K562 (cell line): ENCODE results near the gene NCOA1. TPM values are rescaled to one million over a fixed set of nuclear protein-coding genes. Genes with fewer than 3 reads are reported as not detected.

Experiments used
- ATAC-seq: fragments of 200-7000 bp; cut with Tn5 transposase; 3 replicates; pipeline ENCODE4 v1.9.1; 2020; ENCODE audit warnings: moderate library complexity
- BruUV-seq: library from RNA; stranded (reverse); fragments of 400-500 nt; replicated peaks from 2 replicates; lab custom pipeline; 2021; lab: Mats Ljungman, UMichigan
- CTCF ChIA-PET: fragments of 300-600 bp; formaldehyde crosslinking; extraction: SDS; loops from one replicate; lab custom pipeline; 2021; ENCODE audit warnings: low intra/inter-chr PET ratio; lab: Yijun Ruan, JAX
- POLR2A ChIA-PET: fragments of 300-600, 350-650 bp; sonication (Branson Sonifier 250); formaldehyde crosslinking; extraction: SDS; loops from one replicate; lab custom pipeline; 2021; ENCODE audit warnings: antibody characterized with exemption, inconsistent platforms; lab: Yijun Ruan, JAX
- DNase-seq, 4 experiments: peaks; one replicate each; pipeline versions ENCODE4 v3.0.0 to v3.0.0-alpha.2; 2011 to 2018; ENCODE audit warnings: low spot score in 3 of 4, mixed read lengths in 3 of 4; ENCODE audit errors: extremely low read depth in 1 of 4
- FAIRE-seq: peaks from 2 replicates; lab custom pipeline; 2011; peaks lifted over from hg19 to GRCh38; lab: Jason Lieb, UNC
- H2AFZ ChIP-seq: 2 replicates; pipeline ENCODE4 v1.6.0; 2011; ENCODE audit warnings: low read depth, low read length, control low read depth, inconsistent platforms
- H3K27ac ChIP-seq: fragments of 200-600 bp; 3 replicates; pipeline ENCODE4 v1.8.0; 2011; ENCODE audit warnings: low read depth, mild to moderate bottlenecking, control low read depth, inconsistent platforms, low read length, moderate library complexity, mixed read lengths; ENCODE audit errors: extremely low read depth
- H3K27me3 ChIP-seq, 2 experiments: fragments of 300-600 bp in 1 of 2; 2 replicates in 1 of 2; 3 replicates in 1 of 2; pipeline versions ENCODE4 v1.6.0 to v1.8.0; 2011; ENCODE audit warnings: inconsistent platforms in 2 of 2, low read length in 2 of 2, mild to moderate bottlenecking in 1 of 2, mixed read lengths in 1 of 2, moderate library complexity in 1 of 2; ENCODE audit not compliant: control insufficient read depth in 2 of 2, insufficient read depth in 2 of 2
- H3K36me3 ChIP-seq: fragments of 300-600 bp; 3 replicates; pipeline ENCODE4 v1.8.0; 2011; ENCODE audit warnings: mild to moderate bottlenecking, low read length, inconsistent platforms; ENCODE audit not compliant: control insufficient read depth, insufficient read depth
- H3K4me1 ChIP-seq, 2 experiments: fragments of 200-600 bp in 1 of 2; replicated peaks in 1 of 2; 2 replicates in 1 of 2; 3 replicates in 1 of 2; pipeline versions ENCODE4 v1.5.1 to v1.8.0; 2011; ENCODE audit warnings: inconsistent platforms in 2 of 2, low read length in 2 of 2, mild to moderate bottlenecking in 1 of 2, mixed read lengths in 1 of 2, moderate library complexity in 1 of 2; ENCODE audit not compliant: control insufficient read depth in 2 of 2, insufficient read depth in 2 of 2
- H3K4me2 ChIP-seq: 2 replicates; pipeline ENCODE4 v1.6.1; 2011; ENCODE audit warnings: low read length, control low read depth, inconsistent platforms, mixed read lengths; ENCODE audit not compliant: insufficient read depth
- H3K4me3 ChIP-seq: fragments of 200-600 bp; sonication (generic), shearing (Covaris generic); 2 replicates; pipeline ENCODE4 v1.5.1; 2016; ENCODE audit warnings: control low read depth, inconsistent platforms
- H3K79me2 ChIP-seq: fragments of 200-600 bp; 3 replicates; pipeline ENCODE4 v1.8.0; 2011; ENCODE audit warnings: low read length, inconsistent platforms; ENCODE audit not compliant: control insufficient read depth, insufficient read depth
- H3K9ac ChIP-seq, 2 experiments: 2 replicates each; pipeline versions ENCODE4 v1.6.0 to v1.6.1; 2011; ENCODE audit warnings: low read depth in 2 of 2, low read length in 2 of 2, control low read depth in 1 of 2, inconsistent platforms in 1 of 2, mild to moderate bottlenecking in 1 of 2, mixed read lengths in 1 of 2; ENCODE audit not compliant: insufficient read depth in 1 of 2
- H3K9me1 ChIP-seq: one replicate; pipeline ENCODE4 v1.6.0; 2011; ENCODE audit warnings: inconsistent platforms, mild to moderate bottlenecking, low read length, moderate library complexity; ENCODE audit not compliant: control insufficient read depth, insufficient read depth
- H3K9me3 ChIP-seq: replicated peaks from 2 replicates; pipeline ENCODE4 v1.5.1; 2011; ENCODE audit warnings: low read depth, low read length, inconsistent platforms; ENCODE audit not compliant: control insufficient read depth, insufficient read depth
- H4K20me1 ChIP-seq: replicated peaks from 2 replicates; pipeline ENCODE4 v1.6.1; 2011; ENCODE audit warnings: low read length, inconsistent platforms, mixed read lengths; ENCODE audit not compliant: control insufficient read depth, insufficient read depth
- DNMT1 ChIP-seq: fragments of 450-650 bp; IDR thresholded peaks from 2 replicates; pipeline ENCODE4 v1.6.1; 2016; ENCODE audit warnings: antibody characterized with exemption, mild to moderate bottlenecking
- NCOA1 ChIP-seq: fragments of 450-650 bp; IDR thresholded peaks from 2 replicates; pipeline ENCODE4 v1.6.1; 2016; ENCODE audit warnings: low read depth
- SIN3B ChIP-seq: fragments of 450-650 bp; IDR thresholded peaks from 2 replicates; pipeline ENCODE4 v1.6.1; 2017; ENCODE audit warnings: low read depth, mild to moderate bottlenecking, moderate library complexity
- THRAP3 ChIP-seq: fragments of 450-650 bp; IDR thresholded peaks from 2 replicates; pipeline ENCODE4 v1.6.1; 2016; ENCODE audit warnings: mild to moderate bottlenecking, inconsistent platforms, borderline replicate concordance
- ZNF384 ChIP-seq: IDR thresholded peaks from 2 replicates; pipeline ENCODE4 v1.6.1; 2012; ENCODE audit warnings: low read depth, low read length, improper control_type of control experiment
- WGBS: fragments of 100-300 bp; shearing (Covaris generic); methylation state at CpG from one replicate; pipeline ENCODE4 v1.1.6; 2016; ENCODE audit warnings: low coverage, mixed read lengths; ENCODE audit not compliant: insufficient coverage; ENCODE audit errors: missing lambda C conversion rate; 5-methylcytosine and 5-hydroxymethylcytosine counted together
- in situ Hi-C: fragments of 300-500 bp; cut with MboI; formaldehyde crosslinking; loops from 4 replicates; pipeline ENCODE4 v1.15.0; 2018; ENCODE audit warnings: inconsistent platforms, mixed read lengths
- intact Hi-C: fragments of 100-400 bp; cut with micrococcal nuclease; formaldehyde crosslinking; loops from 2 replicates; pipeline ENCODE4 v1.14.2; 2022
- polyA plus RNA-seq, 8 experiments: library from polyadenylated mRNA; depleted of rRNA in 4 of 8; stranded (reverse) in 5 of 8; unstranded in 3 of 8; fragments of >200 nt; fragmentation: Nextera tagmentation in 2 of 8; fragmentation: Illumina TruSeq in 1 of 8; extraction: Ambion mirVana in 2 of 8; extraction: Trizol in 1 of 8; gene quantifications; 2 replicates each; pipeline versions ENCODE4 v1.2.1 to v1.2.3, GENCODE V29; 2011 to 2014; ENCODE audit warnings: inconsistent platforms in 1 of 8, missing spikeins in 1 of 8
- total RNA-seq, 7 experiments: library from RNA; depleted of rRNA in 6 of 7; stranded (reverse); fragments of >200 nt in 6 of 7; fragmentation: Illumina TruSeq in 2 of 7; extraction: Trizol in 2 of 7; gene quantifications; 2 replicates each; pipeline versions ENCODE4 v1.2.1 to v1.2.3, GENCODE V29; 2011 to 2021; ENCODE audit warnings: low replicate concordance in 1 of 7
- TF ChIP-seq, protein P1 (sequence below): sonication (generic); formaldehyde crosslinking; IDR thresholded peaks from 2 replicates; pipeline ENCODE4 v1.8.1; 2023; ENCODE audit warnings: mild to moderate bottlenecking, missing genetic modification reagents

The NCOA1 gene
- total and polyA plus RNA-seq, 9 of the 15 experiments (the other 6 are each of a cell fraction or from before 2014, with no cell fraction given), result 4.9 to 25.7 (median 17.0) TPM

DNA sequence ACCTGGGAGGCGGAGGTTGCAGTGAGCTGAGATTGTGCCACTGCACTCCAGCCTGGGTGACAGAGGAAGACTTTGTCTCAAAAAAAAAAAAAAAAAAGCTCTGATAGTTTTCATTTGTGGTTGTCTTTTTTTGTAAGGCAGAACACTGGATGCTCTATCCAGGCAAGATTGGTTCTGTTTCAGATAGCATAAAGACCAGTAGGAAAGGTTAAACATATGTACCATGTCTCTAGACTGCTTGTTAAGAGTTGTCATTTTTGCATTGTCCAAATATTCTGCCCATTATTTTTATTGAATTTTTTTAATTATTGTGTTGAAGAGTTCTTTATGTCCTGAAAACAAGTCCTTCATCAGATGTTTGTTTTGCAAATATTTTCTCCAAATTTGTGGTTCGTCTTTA, 60.0 kb downstream of the NCOA1 start:
- peaks cover 6% of the 10 kb centered on the region; the same call in 2 of the 3 replicates for H3K36me3 ChIP-seq
- H3K9ac ChIP-seq, result no peak overlapping the region
- no peak overlapping the region for H3K4me3 ChIP-seq
- FAIRE-seq (no peak), ATAC-seq (no peak), DNase-seq (no peak)
- TF ChIP-seq SIN3B (no peak), ZNF384 (no peak), DNMT1 (no peak), THRAP3 (no peak), NCOA1 (no peak)
- TF ChIP-seq, protein P1, sequence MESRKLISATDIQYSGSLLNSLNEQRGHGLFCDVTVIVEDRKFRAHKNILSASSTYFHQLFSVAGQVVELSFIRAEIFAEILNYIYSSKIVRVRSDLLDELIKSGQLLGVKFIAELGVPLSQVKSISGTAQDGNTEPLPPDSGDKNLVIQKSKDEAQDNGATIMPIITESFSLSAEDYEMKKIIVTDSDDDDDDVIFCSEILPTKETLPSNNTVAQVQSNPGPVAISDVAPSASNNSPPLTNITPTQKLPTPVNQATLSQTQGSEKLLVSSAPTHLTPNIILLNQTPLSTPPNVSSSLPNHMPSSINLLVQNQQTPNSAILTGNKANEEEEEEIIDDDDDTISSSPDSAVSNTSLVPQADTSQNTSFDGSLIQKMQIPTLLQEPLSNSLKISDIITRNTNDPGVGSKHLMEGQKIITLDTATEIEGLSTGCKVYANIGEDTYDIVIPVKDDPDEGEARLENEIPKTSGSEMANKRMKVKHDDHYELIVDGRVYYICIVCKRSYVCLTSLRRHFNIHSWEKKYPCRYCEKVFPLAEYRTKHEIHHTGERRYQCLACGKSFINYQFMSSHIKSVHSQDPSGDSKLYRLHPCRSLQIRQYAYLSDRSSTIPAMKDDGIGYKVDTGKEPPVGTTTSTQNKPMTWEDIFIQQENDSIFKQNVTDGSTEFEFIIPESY, result no peak
- no peaks in the 10 kb centered on the region for H3K4me1 ChIP-seq
- peaks cover 10% of the 10 kb centered on the region; the same call in 1 of the 3 replicates for H3K79me2 ChIP-seq
- ChIA-PET POLR2A (interaction anchor here (0.8 kb wide), 1 partner anchor 9 kb away, joined by 3 read pairs; no protein-coding TSS in a partner anchor), CTCF (no interaction called here)
- no peaks in the 10 kb centered on the region for H3K9me1 ChIP-seq
- H2AFZ ChIP-seq, result no peak overlapping the region
- in situ Hi-C loops, result no loop called here
- H3K4me2 ChIP-seq, result no peak overlapping the region
- H3K27ac ChIP-seq, result no peak overlapping the region
- 0 out of 2 replicates have a peak, but pooled peaks cover 2% of the 10 kb centered on the region for H3K9me3 ChIP-seq
- no peaks in the 10 kb centered on the region for H4K20me1 ChIP-seq
- no peaks in the 10 kb centered on the region for H3K27me3 ChIP-seq
- no TSS peak for BruUV-seq
- 91% methylated on average over 2 of the region's 2 CpGs for WGBS
- intact Hi-C loops, result no loop called here
